IPS-18c (cell line): ENCODE data around the gene STK11IP.

Experiments used
- H3K4me3 ChIP-seq: 2 replicates; pipeline ENCODE4 v1.7.0; 2013; ENCODE audit warnings: low read depth, mild to moderate bottlenecking, low read length, moderate library complexity; ENCODE audit not compliant: insufficient read depth
- H3K9me3 ChIP-seq: one replicate; pipeline ENCODE4 v1.6.1; 2013; ENCODE audit warnings: mild to moderate bottlenecking, low read length, moderate library complexity; ENCODE audit not compliant: control insufficient read depth, insufficient read depth

STK11IP gene

GRCh38 chr2:219560037-219560892, 37.4 kb upstream of the STK11IP start:
- no peak overlapping the region for H3K4me3 ChIP-seq
- H3K9me3 ChIP-seq = no peaks in the 10 kb centered on the region

- H3K9me3 ChIP-seq = no peaks in the 10 kb centered on the region
- no peak overlapping the region for H3K4me3 ChIP-seq
Observed at GRCh38 chr2:219560893-219561178, 36.8 kb upstream of the STK11IP start.

- H3K4me3 ChIP-seq = no peak overlapping the region
Observed at GRCh38 chr2:219561179-219562048, 36.2 kb upstream of the STK11IP start.

DNA sequence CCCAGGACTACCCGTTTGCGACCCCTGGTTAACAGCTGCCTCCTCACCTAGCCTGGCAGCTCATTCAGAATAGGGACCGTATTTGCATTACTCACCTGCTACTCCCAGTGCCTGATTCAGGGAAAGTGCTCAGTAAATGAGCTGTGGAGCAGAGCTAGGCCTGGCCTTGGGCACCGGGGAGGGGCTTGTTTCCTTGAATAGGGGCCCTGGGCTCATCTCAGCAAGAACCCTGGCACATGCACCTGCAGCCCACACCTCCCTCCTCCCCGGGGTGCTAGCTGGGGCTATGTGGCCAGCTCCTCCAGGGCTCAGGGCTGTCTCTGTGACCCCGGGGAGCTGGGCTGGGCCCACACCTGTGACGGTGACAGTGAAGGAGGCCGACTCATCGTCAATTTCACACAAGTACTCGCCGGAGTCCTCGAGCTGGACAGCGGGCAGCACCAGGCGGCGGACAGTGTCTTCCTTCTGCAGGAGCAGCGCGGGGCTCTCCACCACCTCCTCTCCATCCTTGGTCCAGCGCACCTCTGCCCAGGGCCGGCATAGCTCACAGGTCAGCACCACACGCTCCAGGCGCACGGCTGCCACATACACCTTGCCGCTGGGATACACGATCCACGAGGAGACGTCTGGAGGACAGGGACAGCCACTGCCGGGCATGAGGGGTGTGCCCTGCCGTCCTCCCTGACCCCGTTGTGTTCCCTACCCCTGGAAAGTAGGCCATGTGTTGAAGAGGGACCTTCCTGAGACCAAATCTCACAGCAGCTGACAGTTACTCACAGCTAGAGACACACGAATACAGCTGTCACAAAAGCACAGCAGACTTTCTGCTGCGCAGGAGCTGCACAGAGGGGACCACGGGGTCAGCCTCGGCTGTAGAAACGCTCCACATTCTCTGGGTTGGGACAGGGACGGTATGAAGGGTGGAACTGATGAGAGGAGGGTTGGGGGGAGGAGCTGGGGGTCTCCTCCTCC, 35.3 kb upstream of the STK11IP start:
- H3K4me3 ChIP-seq = no peak overlapping the region
- H3K9me3 ChIP-seq = no peaks in the 10 kb centered on the region

More at GRCh38 chr2:219561179-219562048, 36.2 kb upstream of the STK11IP start:
- H3K9me3 ChIP-seq = no peaks in the 10 kb centered on the region

DNA sequence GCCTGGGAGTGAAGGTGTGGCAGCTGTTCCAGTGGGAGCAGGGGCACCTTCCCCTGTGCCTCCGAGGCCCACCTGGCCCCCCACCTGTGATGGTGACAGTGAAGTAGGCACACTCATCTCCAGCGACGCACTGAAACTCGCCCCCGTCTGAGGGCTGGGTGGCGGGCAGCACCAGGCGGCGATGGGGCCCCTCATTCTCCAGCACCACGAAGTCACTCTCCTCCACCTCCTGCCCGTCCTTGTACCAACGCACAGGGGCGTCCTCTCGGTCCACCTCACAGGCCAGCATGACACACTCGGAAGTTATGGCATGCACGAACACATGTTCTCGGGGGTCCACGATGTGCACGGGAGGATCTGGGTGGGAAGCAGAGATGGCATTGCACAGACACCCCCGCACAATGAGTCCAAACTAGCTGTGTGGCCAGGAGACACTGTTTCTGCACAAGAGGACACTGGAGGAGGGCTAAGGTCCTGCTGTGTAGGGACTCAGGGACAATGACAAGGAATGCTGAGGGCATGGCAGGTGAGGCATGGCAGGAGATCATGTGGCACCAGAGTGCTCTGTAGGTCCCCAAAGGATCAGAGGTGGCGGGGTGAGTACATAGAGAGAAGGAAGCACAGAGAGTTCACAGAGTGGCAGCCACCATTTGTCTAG, 34.3 kb upstream of the STK11IP start:
- Histone ChIP-seq H3K9me3 (no peaks in the 10 kb centered on the region), H3K4me3 (no peak overlapping the region)

- peak overlapping the region; percentile 36; the same call in 1 of the 2 replicates for H3K4me3 ChIP-seq
Observed at GRCh38 chr2:219565130-219566080, 32.3 kb upstream of the STK11IP start.

GRCh38 chr2:219566640-219567039, 31.0 kb upstream of the STK11IP start:
- peaks cover 3% of the 10 kb centered on the region for H3K9me3 ChIP-seq
- H3K4me3 ChIP-seq = peak overlapping the region; percentile 15; the same call in 1 of the 2 replicates

More at GRCh38 chr2:219565130-219566080, 32.3 kb upstream of the STK11IP start:
- H3K9me3 ChIP-seq = peaks cover 3% of the 10 kb centered on the region

DNA sequence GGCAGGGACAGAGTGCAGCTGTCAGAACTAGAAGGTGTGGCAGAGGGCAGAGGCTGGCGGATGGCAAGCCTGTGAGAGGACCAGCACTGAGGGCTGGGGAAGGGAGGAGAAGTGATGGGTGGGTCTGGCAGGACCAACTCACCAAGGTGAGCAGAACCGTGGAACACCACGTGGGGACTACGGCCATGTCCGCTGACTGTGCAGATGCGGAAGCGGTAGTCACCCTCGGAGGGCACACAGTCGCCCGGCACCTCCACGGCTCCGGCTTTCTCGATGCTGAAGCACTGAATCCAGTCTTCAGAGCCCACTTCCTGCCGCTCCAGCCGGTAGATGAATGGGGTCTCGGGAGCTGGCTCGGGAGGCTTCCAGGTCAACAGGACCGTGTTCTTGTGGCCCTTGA, 30.5 kb upstream of the STK11IP start:
- H3K4me3 ChIP-seq = no peak overlapping the region
- peaks cover 3% of the 10 kb centered on the region for H3K9me3 ChIP-seq

GRCh38 chr2:219567791-219568361, 29.8 kb upstream of the STK11IP start:
- peaks cover 3% of the 10 kb centered on the region for H3K9me3 ChIP-seq
- no peak overlapping the region; the same call in 1 of the 2 replicates for H3K4me3 ChIP-seq

GRCh38 chr2:219569041-219569440, 28.6 kb upstream of the STK11IP start:
- Histone ChIP-seq H3K4me3 (no peak overlapping the region), H3K9me3 (peaks cover 3% of the 10 kb centered on the region)

DNA sequence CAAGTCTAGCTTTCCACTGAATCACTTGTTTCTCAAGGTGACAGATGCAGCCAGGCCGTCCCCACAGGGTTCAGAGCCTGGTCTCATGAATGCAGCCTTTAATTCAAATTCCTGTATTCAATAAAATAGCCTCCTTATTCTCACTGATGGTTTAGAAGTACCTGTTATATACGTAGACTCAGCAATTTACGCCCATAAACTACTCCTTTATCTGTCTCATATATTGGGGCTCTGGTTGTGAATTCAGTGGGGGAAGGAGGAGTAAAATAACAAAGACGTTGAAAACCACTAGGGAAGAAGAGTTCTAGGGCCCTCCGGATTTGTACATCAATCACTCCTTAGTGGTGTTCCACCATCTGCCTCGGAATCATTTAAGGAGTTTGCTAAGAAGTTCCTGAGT, 28.0 kb upstream of the STK11IP start:
- Histone ChIP-seq H3K4me3 (peak overlapping the region; percentile 58; the same call in 1 of the 2 replicates), H3K9me3 (peaks cover 3% of the 10 kb centered on the region)

DNA sequence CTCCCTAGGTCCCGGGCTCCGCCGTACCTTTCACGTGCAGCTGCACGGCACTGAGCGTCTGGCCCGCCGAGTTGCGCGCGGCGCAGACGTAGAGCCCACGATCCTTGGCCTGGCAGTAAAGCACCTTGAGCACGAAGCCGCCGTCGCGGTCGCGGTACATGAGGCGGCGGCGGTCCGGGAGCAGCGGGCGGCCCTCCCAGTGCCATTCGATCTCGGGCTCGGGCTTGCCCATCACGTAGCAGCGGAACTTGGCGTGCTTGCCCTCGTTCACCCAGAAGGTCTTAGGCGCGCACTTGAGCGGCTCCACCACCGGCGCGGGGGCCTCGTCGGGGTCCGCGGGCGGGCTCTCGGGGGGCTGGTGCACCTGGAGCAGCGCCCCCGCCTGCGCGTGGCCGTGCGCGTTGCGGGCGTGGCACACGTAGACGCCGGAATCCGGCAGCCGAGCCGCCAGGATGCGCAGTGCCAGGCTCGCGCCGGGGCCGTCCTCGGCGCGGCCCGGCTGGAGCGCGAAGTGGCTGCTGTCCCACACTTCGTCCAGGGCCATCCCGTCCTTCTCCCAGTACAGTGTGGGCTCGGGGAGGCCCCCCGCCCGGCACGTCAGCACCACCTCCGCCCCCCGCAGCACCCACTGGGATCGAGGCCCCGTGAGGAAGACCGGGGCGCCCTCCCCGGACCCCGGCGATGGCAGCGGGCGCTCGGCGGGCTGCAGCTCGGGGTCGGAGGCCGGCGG, 27.3 kb upstream of the STK11IP start:
- peak overlapping the region; percentile 58 for H3K4me3 ChIP-seq

DNA sequence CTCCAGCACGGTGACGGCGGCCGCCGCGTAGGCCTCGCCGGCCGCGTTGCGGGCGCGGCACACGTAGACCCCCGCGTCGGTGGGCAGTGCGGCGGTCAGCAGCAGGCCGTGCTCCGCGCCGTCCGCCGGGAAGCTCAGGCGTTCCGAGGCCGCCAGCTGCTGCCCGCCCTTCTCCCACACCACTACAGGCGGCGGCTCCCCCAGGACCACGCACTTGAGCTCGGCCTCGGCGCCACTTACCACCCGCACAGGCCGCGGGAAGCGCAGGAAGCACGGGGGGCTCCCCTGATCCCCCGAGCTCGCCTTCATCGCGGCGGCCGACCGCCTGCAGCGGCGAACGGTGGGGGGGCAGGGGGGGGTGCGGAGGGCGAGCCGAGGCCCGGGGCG, 26.7 kb upstream of the STK11IP start:
- H3K9me3 ChIP-seq = peaks cover 3% of the 10 kb centered on the region
- H3K4me3 ChIP-seq = peak overlapping the region; percentile 58

More for the DNA sequence above, 27.3 kb upstream of the STK11IP start:
- peaks cover 3% of the 10 kb centered on the region for H3K9me3 ChIP-seq

GRCh38 chr2:219571311-219572236, 26.1 kb upstream of the STK11IP start, which contains the start of gene OBSL1:
TSS of gene OBSL1 (minus strand) at chr2:219571539. CDS start at chr2:219571232, 307 bp downstream.
- Histone ChIP-seq H3K9me3 (peaks cover 3% of the 10 kb centered on the region), H3K4me3 (peak within 1 kb of the TSS; percentile 58)
